ENCODE data around the gene MCF2L. TPM values are rescaled to one million over a fixed set of nuclear protein-coding genes. Genes with fewer than 3 reads are reported as not detected.
A peak's percentile ranks its signal among the peaks of the same experiment; 100 is the strongest.

The MCF2L gene
- 22.1 and 24.4 TPM in 2 replicates for total RNA-seq (2022)
- Bru-seq, nascent RNA, result percentile 47 among the genes with signal in this experiment
- percentile 46 among the genes with signal in this experiment for BruChase-seq, experiment 1, labeled RNA remaining after a 2-hour chase
- BruChase-seq, experiment 2, labeled RNA remaining after a 6-hour chase, result percentile 49 among the genes with signal in this experiment
- long read RNA-seq, partial matches to known transcripts, result 3 of 13 reads
- long read RNA-seq, other reads (novel, unspliced or antisense), result 10 of 13 reads

DNA sequence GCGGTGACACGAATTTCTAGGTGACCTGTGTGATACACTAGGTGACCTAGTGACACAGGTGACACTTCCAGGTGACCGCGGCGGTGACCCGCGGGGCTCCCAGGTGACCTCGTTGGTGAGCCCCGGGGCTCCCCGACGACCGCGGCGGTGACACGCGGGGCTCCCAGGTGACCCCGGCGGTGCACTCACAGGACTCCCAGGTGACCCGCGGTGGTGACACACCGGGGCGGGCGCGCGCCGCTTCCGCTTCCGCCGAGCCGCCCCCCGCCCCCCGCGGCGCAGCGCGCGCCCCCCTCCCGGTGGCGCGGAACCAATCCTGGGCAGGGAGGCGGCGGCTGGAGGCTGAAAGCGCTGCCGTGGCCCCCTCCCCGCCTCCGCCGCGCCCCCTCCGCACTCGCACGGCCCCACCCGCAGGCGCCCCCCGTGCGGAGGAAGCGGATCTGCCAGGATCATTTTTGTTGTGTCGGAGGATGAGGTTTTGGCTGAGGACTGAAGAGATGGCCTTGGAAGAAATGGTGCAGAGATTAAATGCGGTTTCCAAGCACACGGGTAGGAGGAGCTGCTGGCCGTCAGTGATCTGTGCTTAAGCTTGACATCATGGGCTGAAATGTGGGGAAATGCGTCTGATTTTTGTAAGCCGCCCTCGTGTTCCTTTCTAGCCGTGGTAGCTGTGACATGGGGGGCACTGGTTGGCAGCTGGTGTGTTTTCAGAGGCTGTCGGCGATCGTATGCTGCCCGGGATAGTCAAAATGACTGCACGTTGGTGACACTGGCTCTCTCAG, at the start of gene MCF2L:
MCF2L (plus strand) TSS at position 305 of the 782 bp plus-strand sequence; CDS start at position 471, 166 bp downstream.
- DNase-seq, result peak; percentile 60 to 73
- no peaks in the 10 kb centered on the region for H3K9me3 ChIP-seq
- ChIA-PET POLR2A (interaction anchor here (0.7 kb wide), 1 partner anchor 26 kb away, joined by 3 read pairs; no protein-coding TSS in a partner anchor), CTCF (interaction anchor here (0.6 to 2.2 kb wide), 12 partner anchors 10 to 76 kb away, joined by 3 to 18 read pairs (median 7); no protein-coding TSS in a partner anchor)
- no peaks in the 10 kb centered on the region for H3K4me1 Mint-ChIP-seq (ENCODE audit: low read depth, unreplicated experiment)
- TSS peak; percentile 72 for BruUV-seq (replicated peaks)
- H3K36me3 ChIP-seq (ENCODE audit: control insufficient read depth, insufficient read depth, low read length), result peaks cover 1% of the 10 kb centered on the region; the same call in 1 of the 2 replicates
- TF ChIP-seq, protein P1, sequence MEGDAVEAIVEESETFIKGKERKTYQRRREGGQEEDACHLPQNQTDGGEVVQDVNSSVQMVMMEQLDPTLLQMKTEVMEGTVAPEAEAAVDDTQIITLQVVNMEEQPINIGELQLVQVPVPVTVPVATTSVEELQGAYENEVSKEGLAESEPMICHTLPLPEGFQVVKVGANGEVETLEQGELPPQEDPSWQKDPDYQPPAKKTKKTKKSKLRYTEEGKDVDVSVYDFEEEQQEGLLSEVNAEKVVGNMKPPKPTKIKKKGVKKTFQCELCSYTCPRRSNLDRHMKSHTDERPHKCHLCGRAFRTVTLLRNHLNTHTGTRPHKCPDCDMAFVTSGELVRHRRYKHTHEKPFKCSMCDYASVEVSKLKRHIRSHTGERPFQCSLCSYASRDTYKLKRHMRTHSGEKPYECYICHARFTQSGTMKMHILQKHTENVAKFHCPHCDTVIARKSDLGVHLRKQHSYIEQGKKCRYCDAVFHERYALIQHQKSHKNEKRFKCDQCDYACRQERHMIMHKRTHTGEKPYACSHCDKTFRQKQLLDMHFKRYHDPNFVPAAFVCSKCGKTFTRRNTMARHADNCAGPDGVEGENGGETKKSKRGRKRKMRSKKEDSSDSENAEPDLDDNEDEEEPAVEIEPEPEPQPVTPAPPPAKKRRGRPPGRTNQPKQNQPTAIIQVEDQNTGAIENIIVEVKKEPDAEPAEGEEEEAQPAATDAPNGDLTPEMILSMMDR (IDR thresholded peaks at IDR 0.05; ENCODE audit: insufficient read depth in 1 of 2, low read depth in 1 of 2, low read length in 1 of 2, severe bottlenecking in 1 of 2, unreplicated experiment in 1 of 2), result peak in 1 of 2 experiments; percentile 49
- intact Hi-C loops (cut with micrococcal nuclease; ENCODE audit: unreplicated experiment), result loop anchor here (1.0 kb wide), 5 partner anchors 14 to 60 kb away; no protein-coding TSS in a partner anchor
- peaks cover 13% of the 10 kb centered on the region for H3K9me3 Mint-ChIP-seq (ENCODE audit: unreplicated experiment)
- H3K4me3 ChIP-seq (ENCODE audit: low read depth, low read length), result peak within 1 kb of the TSS; percentile 89
- H3K27me3 Mint-ChIP-seq (ENCODE audit: insufficient read depth, unreplicated experiment), result peaks cover 5% of the 10 kb centered on the region
- H3K4me3 Mint-ChIP-seq (ENCODE audit: unreplicated experiment), result peak within 1 kb of the TSS; percentile 85
- H3K27me3 ChIP-seq (replicated peaks; ENCODE audit: control insufficient read depth, insufficient read depth, low read length), result no peaks in the 10 kb centered on the region; the same call in 1 of the 2 replicates
- H3K27ac Mint-ChIP-seq (ENCODE audit: unreplicated experiment), result peak within 1 kb of the TSS; percentile 60
- peaks cover 4% of the 10 kb centered on the region; the same call in 1 of the 2 replicates for H3K4me1 ChIP-seq
- H3K36me3 Mint-ChIP-seq (ENCODE audit: insufficient read depth, unreplicated experiment), result no peaks in the 10 kb centered on the region

GRCh38 chr13:112923962-112924361, 45.1 kb upstream of the MCF2L start:
- no peak overlapping the region for H3K4me3 Mint-ChIP-seq (ENCODE audit: unreplicated experiment)
- Histone ChIP-seq H3K9me3 (no peaks in the 10 kb centered on the region), H3K27me3 (replicated peaks; ENCODE audit: control insufficient read depth, insufficient read depth, low read length) (no peaks in the 10 kb centered on the region), H3K4me1 (peaks cover 7% of the 10 kb centered on the region), H3K36me3 (ENCODE audit: control insufficient read depth, insufficient read depth, low read length) (no peaks in the 10 kb centered on the region; the same call in 1 of the 2 replicates), H3K4me3 (ENCODE audit: low read depth, low read length) (no peak overlapping the region)
- no peak for DNase-seq
- peaks cover 8% of the 10 kb centered on the region for H3K4me1 Mint-ChIP-seq (ENCODE audit: low read depth, unreplicated experiment)
- H3K27ac Mint-ChIP-seq (ENCODE audit: unreplicated experiment), result no peak overlapping the region
- ChIA-PET CTCF (no interaction called here), POLR2A (no interaction called here)
- TF ChIP-seq, protein P1 (IDR thresholded peaks at IDR 0.05; ENCODE audit: insufficient read depth in 1 of 2, low read depth in 1 of 2, low read length in 1 of 2, severe bottlenecking in 1 of 2, unreplicated experiment in 1 of 2), result no peak
- H3K9me3 Mint-ChIP-seq (ENCODE audit: unreplicated experiment), result no peaks in the 10 kb centered on the region
- no TSS peak for BruUV-seq (replicated peaks)
- H3K27me3 Mint-ChIP-seq (ENCODE audit: insufficient read depth, unreplicated experiment), result no peaks in the 10 kb centered on the region
- intact Hi-C loops (cut with micrococcal nuclease; ENCODE audit: unreplicated experiment), result no loop called here
- H3K36me3 Mint-ChIP-seq (ENCODE audit: insufficient read depth, unreplicated experiment), result no peaks in the 10 kb centered on the region

DNA sequence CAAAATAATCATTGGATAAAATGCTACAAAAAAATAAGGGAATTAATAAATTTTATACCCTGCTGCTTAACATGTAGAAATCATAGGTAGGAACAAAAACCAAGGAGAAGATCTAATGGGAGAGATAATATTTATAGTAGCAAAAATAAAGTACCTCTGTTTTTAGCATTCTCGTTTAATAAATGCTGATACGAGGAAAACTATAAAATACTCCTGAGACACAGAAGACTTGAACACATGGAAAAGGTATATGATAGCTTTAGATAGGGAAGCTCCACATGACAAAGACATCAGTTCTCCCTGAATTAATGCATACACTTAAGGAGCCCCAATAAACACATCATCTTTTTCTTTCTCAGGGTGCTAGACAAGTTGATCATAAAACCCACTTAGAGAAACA, 44.6 kb upstream of the MCF2L start:
- Mint-ChIP-seq H3K36me3 (ENCODE audit: insufficient read depth, unreplicated experiment) (no peaks in the 10 kb centered on the region), H3K4me1 (ENCODE audit: low read depth, unreplicated experiment) (peaks cover 8% of the 10 kb centered on the region), H3K4me3 (ENCODE audit: unreplicated experiment) (no peak overlapping the region), H3K27ac (ENCODE audit: unreplicated experiment) (no peak overlapping the region), H3K27me3 (ENCODE audit: insufficient read depth, unreplicated experiment) (no peaks in the 10 kb centered on the region), H3K9me3 (ENCODE audit: unreplicated experiment) (no peaks in the 10 kb centered on the region)
- Histone ChIP-seq H3K27me3 (replicated peaks; ENCODE audit: control insufficient read depth, insufficient read depth, low read length) (no peaks in the 10 kb centered on the region), H3K9me3 (no peaks in the 10 kb centered on the region), H3K4me3 (ENCODE audit: low read depth, low read length) (no peak overlapping the region), H3K36me3 (ENCODE audit: control insufficient read depth, insufficient read depth, low read length) (no peaks in the 10 kb centered on the region; the same call in 1 of the 2 replicates), H3K4me1 (peaks cover 11% of the 10 kb centered on the region)
- intact Hi-C loops (cut with micrococcal nuclease; ENCODE audit: unreplicated experiment), result no loop called here
- TF ChIP-seq, protein P1 (IDR thresholded peaks at IDR 0.05; ENCODE audit: insufficient read depth in 1 of 2, low read depth in 1 of 2, low read length in 1 of 2, severe bottlenecking in 1 of 2, unreplicated experiment in 1 of 2), result no peak
- DNase-seq, result no peak
- ChIA-PET CTCF (no interaction called here), POLR2A (no interaction called here)
- no TSS peak for BruUV-seq (replicated peaks)

Measured in Caco-2 (cell line).